Smooth muscle cell of the coronary artery (primary cell): Measurements from ENCODE around the gene MTURN. TPM values are rescaled to one million over a fixed set of nuclear protein-coding genes. Genes with fewer than 3 reads are reported as not detected.

Source experiments
- total RNA-seq: library from RNA; depleted of rRNA; stranded (reverse); fragments of >200 nt; gene quantifications from 2 replicates; pipeline ENCODE4 v1.2.3, GENCODE V29; 2014; ENCODE audit warnings: low replicate concordance

MTURN gene
- total RNA-seq, result 10.4 and 29.6 TPM in 2 replicates

GRCh38 chr7:30134611-30135300 lies at the start of gene MTURN:
Gene MTURN, plus strand, starts transcription at chr7:30134986. Its CDS starts 151 bp downstream, at chr7:30135137.

Other genes with a start within 250 kb of the MTURN start
- gene SCRN1, start 145.2 kb upstream of the MTURN start, total RNA-seq, result 24.3 and 38.0 TPM in 2 replicates
- 17.6 and 40.5 TPM in 2 replicates for gene FKBP14, start 108.3 kb upstream of the MTURN start, total RNA-seq
- gene PLEKHA8, start 106.6 kb upstream of the MTURN start, total RNA-seq, result 7.6 and 10.6 TPM in 2 replicates
- gene ZNRF2, start 149.6 kb downstream of the MTURN start, total RNA-seq, result 2.8 and 3.2 TPM in 2 replicates